Endothelial cell of umbilical vein (primary cell): ENCODE measurements around the gene MACROD2.

ENCODE experiments used
- EZH2 ChIP-seq: IDR thresholded peaks from 2 replicates; pipeline ENCODE4 v1.6.1; 2012; ENCODE audit warnings: borderline replicate concordance, low read depth, mild to moderate bottlenecking, moderate library complexity, low read length, inconsistent platforms; ENCODE audit not compliant: severe bottlenecking
- FOS ChIP-seq: IDR thresholded peaks from 2 replicates; pipeline ENCODE4 v1.6.1; 2011; ENCODE audit warnings: mild to moderate bottlenecking, low read length, moderate library complexity, borderline replicate concordance; ENCODE audit not compliant: insufficient read depth
- POLR2A ChIP-seq: IDR thresholded peaks from 2 replicates; pipeline ENCODE4 v1.6.1; 2012; ENCODE audit warnings: low read depth, mild to moderate bottlenecking, control low read depth, low read length
- POLR2AphosphoS5 ChIP-seq: IDR thresholded peaks from 2 replicates; pipeline ENCODE4 v1.6.1; 2012; ENCODE audit warnings: low read depth, mild to moderate bottlenecking, control low read depth, low read length, moderate library complexity; ENCODE audit not compliant: insufficient read depth
- TF ChIP-seq, protein P1 (sequence below), 2 donors: IDR thresholded peaks; 1 replicate in 1 of 2; 2 replicates in 1 of 2; pipeline ENCODE4 v1.5.1; 2011; ENCODE audit warnings: low read length in 2 of 2, mild to moderate bottlenecking in 2 of 2, moderate library complexity in 2 of 2, control low read depth in 1 of 2, inconsistent platforms in 1 of 2, low read depth in 1 of 2; ENCODE audit not compliant: insufficient read depth in 1 of 2; ENCODE audit errors: extremely low read depth in 1 of 2

DNA sequence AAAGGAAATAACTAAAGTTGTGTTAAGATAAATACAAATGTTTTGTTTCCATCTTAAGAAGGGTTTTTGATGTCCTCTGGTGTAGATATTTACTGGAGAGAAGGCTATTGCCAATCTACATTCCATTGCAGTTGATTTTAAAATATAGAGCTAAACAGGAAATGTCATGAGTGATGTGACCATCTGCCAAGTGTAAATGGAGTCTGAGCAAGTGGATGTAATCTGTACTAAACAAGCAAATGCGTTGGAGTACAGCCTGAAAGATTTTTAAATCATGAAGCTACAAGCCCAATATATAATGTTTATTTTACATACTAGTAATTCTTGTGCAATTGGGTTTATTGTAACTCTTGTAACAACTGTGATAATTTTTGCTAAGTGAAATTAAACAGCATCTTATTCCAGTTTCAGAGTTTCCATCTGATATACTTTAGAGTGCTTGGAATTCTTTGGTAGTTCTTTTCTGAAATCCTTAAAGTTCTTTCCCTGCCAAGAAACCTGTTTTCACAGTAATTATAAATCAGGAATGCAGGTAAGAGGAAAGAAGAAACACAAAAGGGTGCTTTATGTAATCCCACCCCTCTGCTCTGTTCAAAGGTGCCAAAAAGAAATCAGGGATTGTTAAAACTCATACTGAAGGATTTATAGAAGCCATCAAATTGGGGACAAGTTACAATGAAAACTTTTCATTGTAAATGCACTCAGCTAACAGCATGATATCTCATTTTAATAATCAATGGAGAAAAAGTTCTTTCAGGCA, 389.3 kb downstream of the MACROD2 start:
- TF ChIP-seq, protein P1, sequence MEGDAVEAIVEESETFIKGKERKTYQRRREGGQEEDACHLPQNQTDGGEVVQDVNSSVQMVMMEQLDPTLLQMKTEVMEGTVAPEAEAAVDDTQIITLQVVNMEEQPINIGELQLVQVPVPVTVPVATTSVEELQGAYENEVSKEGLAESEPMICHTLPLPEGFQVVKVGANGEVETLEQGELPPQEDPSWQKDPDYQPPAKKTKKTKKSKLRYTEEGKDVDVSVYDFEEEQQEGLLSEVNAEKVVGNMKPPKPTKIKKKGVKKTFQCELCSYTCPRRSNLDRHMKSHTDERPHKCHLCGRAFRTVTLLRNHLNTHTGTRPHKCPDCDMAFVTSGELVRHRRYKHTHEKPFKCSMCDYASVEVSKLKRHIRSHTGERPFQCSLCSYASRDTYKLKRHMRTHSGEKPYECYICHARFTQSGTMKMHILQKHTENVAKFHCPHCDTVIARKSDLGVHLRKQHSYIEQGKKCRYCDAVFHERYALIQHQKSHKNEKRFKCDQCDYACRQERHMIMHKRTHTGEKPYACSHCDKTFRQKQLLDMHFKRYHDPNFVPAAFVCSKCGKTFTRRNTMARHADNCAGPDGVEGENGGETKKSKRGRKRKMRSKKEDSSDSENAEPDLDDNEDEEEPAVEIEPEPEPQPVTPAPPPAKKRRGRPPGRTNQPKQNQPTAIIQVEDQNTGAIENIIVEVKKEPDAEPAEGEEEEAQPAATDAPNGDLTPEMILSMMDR (IDR thresholded peaks at IDR 0.05; ENCODE audit: extremely low read depth in 1 of 2, insufficient read depth in 1 of 2, low read depth in 1 of 2, low read length in 2 of 2) = no peak
- TF ChIP-seq POLR2A (no peak), POLR2AphosphoS5 (no peak), EZH2 (no peak), FOS (no peak)
